HG03442 (cell line): ENCODE results near the gene AGER.
"Not testable (repeated sequence)": the region's sequence is repeated elsewhere in the genome, so short reads cannot be mapped to it uniquely, and the experiment has no call there.

Experiments used
- ATAC-seq: cut with Tn5 transposase; IDR thresholded peaks from one replicate; pipeline ENCODE4 v1.9.1; 2021; ENCODE audit warnings: mild to moderate bottlenecking, moderate library complexity; ENCODE audit not compliant: unreplicated experiment

The AGER gene

DNA sequence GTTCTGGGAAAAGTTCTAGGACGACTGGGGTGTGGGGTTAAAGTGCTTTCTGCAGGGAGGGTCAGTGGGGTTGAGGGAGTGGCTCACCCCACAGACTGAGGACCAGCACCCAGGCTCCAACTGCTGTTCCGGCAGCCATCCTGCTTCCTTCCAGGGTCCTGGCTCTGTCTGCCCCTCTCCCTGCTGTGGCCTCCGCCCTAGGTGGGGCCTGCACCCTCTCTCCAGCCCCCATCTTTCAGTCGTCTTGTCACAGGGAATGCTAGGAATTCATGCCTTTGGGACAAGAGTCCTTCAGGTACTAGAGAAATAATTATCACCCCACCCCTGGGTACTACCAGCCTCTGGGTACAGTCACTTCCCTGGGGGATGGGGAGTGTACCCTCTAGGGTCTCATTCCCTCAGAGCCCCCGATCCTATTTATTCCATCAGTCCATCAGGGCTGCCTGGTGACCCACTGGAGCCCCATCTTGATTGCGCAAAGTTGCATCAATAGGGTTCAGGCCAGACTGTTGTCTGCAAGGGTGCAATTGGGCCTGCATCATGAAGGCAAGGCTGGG lies at the start of gene AGER:
AGER (minus strand) TSS at position 170 of the 557 bp plus-strand sequence; CDS start at position 139, 31 bp downstream.
- ATAC-seq: no peak

GRCh38 chr6:32226434-32226833 lies 42.4 kb upstream of the AGER start:
- ATAC-seq: no peak

GRCh38 chr6:32224696-32225095 lies 40.6 kb upstream of the AGER start:
- no peak for ATAC-seq

GRCh38 chr6:32223258-32224235 lies 39.5 kb upstream of the AGER start, which contains the start of gene NOTCH4:
Gene NOTCH4, minus strand, starts transcription at chr6:32224067. Its CDS starts 139 bp downstream, at chr6:32223928.
- ATAC-seq: no peak

DNA sequence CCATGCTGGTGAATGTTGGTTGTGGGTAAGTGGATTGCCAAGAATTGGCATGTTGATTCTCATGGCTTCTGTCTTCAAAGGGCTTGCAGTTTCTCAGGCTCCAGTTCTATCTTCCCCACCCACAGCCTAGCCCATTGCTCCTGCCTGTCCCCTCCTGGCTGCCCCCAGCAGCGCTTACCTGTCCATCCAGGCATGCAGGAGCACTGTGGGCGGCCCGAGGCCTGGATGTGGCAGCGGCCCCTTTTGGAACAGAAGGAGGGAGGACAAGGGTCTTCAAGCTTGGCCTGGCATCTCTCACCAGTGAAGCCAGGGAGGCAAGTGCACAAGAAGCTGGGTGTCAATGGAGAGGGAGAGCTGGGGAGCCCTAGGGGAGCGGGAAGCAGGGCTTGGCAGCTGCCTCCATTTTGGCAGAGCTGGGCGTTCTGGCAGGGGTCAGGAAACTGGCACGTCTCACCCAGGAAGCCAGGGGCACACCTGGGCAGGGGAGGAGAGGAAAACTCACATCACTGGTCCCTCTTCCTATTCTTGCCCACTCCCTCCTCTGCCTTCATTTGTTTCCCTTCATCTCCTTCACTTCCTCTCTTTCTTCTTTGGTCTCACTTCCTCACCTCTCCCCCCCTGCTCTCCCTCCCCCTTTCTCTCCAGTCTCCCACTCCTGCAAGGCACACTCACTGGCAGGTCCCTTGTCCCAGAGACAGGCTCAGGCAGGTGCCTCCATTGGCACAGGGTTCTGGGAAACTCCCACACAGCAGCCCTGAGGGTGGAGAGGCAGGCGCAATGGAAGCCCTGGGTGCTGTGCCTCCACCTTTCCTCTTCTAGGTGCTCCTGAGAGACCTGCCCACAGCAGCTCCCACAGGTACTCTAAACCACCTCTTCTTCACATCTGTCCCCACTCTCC lies 38.5 kb upstream of the AGER start:
- no peak for ATAC-seq

DNA sequence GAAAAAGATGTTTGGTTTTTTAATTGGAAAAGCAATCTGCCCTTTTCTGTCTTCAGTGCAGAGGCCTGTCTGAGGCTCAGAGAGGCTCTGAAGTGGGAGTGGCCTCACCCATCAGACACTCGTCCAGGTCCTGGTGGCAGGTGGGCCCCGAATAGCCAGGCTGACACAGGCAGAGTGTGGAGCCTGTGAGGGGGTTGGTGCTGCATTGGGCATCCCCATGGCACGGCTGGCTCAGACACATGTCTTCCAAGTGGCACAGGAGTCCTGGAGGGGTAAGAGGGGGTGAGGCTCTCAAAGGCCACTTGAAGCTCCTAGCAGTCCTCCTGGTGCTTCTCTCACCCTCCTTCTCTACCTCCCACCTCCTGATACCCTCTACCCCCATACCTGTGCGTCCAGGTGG lies 36.0 kb upstream of the AGER start:
- no peak for ATAC-seq

GRCh38 chr6:32218167-32218566 lies 34.1 kb upstream of the AGER start:
- no peak for ATAC-seq

- ATAC-seq: no peak
Measured at GRCh38 chr6:32216998-32217397, 32.9 kb upstream of the AGER start.

GRCh38 chr6:32216285-32216684 lies 32.2 kb upstream of the AGER start:
- no peak for ATAC-seq

- no peak for ATAC-seq
Measured at GRCh38 chr6:32215617-32216016, 31.6 kb upstream of the AGER start.

DNA sequence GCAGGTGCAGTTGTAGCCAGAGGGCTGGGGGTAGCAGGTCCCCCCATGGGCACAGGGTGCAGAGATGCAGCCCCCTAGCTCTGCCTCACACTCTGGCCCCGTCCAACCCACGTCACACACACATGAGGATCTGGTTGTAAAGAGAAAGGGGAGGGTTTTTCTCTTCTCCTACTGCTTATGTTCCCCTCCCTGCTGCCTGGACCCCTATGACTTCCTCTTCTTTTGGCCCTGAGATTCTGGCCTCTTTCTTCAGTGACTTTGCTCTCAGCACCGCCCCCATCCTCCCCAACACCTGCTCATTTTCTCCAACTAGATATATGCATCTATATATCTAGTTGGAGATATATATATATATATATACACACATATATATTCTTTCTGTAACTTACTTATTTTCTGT lies 30.1 kb upstream of the AGER start:
- ATAC-seq: no peak

GRCh38 chr6:32213649-32214048 lies 29.6 kb upstream of the AGER start:
- no peak for ATAC-seq

GRCh38 chr6:32212076-32212760 lies 28.2 kb upstream of the AGER start:
- no peak for ATAC-seq

DNA sequence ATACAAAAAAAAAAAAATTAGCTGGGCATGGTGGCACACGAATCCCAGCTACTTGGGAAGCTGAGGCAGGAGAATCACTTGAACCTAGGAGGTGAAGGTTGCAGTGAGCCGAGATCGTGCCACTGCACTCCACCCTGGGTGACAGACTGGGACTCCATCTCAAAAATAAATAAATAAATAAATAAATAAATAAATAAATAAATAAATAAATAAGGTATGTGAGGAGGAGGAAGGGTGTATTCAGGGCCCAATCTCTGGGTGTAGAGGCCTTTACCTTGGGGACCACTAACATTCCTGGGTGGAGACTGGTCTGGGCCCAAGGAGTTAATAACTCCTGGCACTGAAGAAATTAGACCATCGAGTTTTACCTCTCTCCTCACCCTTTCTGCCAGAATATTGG lies 27.4 kb upstream of the AGER start:
- ATAC-seq: not testable (repeated sequence)

GRCh38 chr6:32210191-32210601 lies 26.1 kb upstream of the AGER start:
- ATAC-seq: no peak

GRCh38 chr6:32208996-32209395 lies 24.9 kb upstream of the AGER start:
- no peak for ATAC-seq

- ATAC-seq: no peak
Measured at GRCh38 chr6:32204268-32204715, 20.2 kb upstream of the AGER start.

DNA sequence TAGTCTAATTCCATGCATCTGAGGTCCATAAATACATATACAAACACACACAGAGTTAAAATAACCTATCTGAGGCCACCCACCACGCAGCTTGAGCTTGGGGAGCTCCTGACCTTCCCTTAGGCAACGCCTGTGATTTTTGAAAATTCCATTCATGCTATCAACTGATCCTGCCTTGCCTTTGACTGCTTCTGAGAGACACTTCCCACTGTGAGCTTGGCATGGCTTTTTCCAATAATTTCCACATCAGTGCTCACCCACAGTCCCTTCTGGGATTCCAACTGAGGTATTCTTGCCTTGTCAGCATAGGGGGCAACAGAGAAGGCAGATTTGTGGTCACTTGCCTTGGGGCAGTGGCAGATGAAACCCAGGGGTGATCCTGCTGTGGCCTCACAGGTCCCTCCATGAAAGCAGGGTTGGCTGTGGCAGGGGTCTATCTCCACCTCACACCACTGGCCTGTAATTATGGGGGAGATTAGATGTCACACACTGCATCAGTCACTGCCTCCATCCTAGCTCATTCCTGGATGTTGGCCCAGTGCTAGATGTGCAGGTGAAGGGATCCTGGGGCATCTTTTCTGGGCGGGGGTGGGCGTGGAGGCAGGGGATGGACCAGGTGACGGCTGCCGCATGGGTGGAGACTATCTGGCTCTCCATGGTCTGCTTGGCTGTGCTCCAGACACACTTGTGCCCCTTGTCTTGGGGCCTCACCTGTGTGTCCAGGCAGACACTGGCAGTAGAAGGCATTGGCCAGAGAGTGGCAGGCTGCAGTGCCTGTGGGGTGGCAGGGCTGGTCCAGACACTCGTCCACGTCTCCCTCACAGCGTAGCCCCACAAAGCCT lies 19.6 kb upstream of the AGER start:
- no peak for ATAC-seq

DNA sequence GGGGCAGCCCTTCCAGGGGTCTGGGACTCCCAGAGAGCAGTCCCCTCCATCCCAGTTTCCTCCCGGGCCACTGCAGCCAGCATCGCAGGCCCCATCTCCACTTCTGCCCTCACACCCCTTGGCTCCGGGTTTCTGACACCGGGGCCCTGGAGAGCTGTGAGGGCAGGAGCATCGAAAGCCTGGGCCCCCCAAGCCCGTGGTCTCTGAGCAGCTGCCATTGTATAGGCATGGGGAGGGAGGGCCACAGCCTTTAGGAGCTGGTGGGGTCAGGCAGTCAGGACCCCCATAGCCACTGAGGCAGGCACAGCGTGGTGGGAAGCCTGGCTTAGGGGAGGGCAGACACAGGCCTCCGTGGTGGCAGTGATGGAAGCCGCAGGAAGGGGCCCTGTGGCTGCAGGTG lies 18.1 kb upstream of the AGER start:
- ATAC-seq: no peak
